Measurements from ENCODE around the gene ZNF561.

Gene ZNF561

DNA sequence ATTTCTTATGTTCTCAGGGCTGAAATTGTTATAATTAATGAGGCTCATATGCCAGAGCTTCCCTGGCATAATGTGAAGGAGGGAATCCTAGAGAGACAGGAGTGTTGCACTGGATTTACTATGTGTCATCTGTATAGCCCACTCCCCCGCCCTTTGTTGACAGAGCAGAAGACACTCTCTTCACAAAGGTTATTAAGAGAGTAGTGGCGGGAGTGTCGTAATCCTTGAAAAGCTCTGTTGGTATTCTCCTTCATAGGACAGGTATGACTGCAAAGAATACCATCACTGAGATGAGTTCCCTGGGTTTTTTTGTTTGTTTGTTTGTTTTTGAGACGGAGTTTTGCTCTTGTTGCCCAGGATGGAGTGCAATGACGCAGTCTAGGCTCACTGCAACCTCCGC is 50.8 kb downstream of the ZNF561 start:
- no peak for DNase-seq

DNA sequence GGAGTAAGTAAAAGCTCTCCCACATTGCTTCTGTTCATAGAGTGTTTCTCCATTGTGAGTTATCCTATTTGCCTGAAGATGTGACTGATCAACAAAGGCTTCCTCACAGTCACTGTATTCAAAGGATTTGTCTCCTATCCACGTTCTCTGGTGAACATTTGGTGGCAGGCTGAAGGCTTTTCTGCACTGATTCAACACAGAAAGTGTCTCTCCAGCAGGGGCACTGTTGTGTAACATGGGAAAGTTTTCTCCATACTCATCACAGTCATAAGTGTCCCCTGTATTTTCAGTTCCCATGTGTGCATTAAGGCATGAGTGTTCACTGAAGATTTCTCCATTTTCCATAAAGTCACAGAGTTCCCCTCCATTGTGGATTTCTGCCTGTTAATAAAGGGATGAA is 54.3 kb downstream of the ZNF561 start:
- DNase-seq = no peak

DNA sequence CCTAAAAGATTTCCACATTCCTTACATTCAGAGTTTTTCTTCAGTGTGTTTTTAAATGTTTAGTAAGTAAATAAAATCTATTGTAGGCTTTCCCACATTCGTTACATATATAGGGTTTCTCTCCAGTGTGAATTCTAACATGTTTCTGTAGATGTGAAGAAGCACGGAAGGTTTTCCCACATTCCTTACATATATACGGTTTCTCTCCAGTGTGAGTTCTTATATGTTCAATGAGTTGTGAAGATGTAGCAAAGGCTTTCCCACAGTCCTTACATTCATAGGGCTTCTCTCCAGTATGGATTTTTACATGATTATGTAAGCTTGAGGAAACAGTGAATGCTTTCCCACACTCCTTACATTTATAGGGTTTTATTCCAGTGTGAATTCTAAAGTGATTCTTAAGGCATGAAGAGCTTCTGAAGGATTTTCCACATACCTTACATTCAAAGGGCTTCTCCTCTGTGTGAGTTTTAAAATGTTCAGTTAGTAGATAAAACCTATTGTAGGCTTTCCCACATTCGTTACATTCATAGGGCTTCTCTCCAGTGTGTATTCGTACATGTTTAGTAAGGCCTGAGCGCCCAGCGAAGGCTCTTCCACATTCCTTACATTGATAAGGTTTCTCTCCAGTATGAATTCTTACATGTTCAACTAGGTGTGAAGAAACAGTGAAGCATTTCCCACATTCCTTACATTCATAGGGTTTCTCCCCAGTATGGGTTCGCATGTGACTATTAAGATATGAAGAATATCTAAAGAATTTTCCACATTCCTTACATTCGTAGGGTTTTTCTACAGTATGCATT is 54.9 kb downstream of the ZNF561 start:
- DNase-seq = no peak

All from 8988T (cell line).